Activated CD4-positive, alpha-beta T cell treated with anti-CD3 and anti-CD28 coated beads, Interleukin-2, amount 50 U/mL, for 16 hours (primary cell): ENCODE results near the gene ZNF74.
"Not testable (repeated sequence)": the region's sequence is repeated elsewhere in the genome, so short reads cannot be mapped to it uniquely, and the experiment has no call there.

ENCODE experiments used
- DNase-seq: peaks from one replicate; pipeline ENCODE4 v3.0.0-alpha.2; 2020

ZNF74 gene

GRCh38 chr22:20450551-20450906, 56.6 kb downstream of the ZNF74 start:
- no peak for DNase-seq

- not testable (repeated sequence) for DNase-seq
Measured at GRCh38 chr22:20451129-20451778, 57.3 kb downstream of the ZNF74 start.

GRCh38 chr22:20451920-20452319, 58.0 kb downstream of the ZNF74 start:
- DNase-seq: no peak

- no peak for DNase-seq
Measured at GRCh38 chr22:20453222-20453621, 59.3 kb downstream of the ZNF74 start.

- DNase-seq: no peak
Measured at GRCh38 chr22:20455709-20456063, 61.7 kb downstream of the ZNF74 start.

GRCh38 chr22:20456064-20456721, 62.2 kb downstream of the ZNF74 start:
- DNase-seq: peak; percentile 79

GRCh38 chr22:20456722-20457076, 62.7 kb downstream of the ZNF74 start:
- DNase-seq: no peak

- DNase-seq: no peak
Measured at GRCh38 chr22:20457506-20458240, 63.7 kb downstream of the ZNF74 start.
